H9 (cell line): ENCODE results near the gene PPFIBP2. TPM values are rescaled to one million over a fixed set of nuclear protein-coding genes. Genes with fewer than 3 reads are reported as not detected.

Source experiments
- DNase-seq: peaks from one replicate; pipeline ENCODE4 v3.0.0-alpha.2; 2017
- H2AFZ ChIP-seq: one replicate; pipeline ENCODE4 v1.6.1; 2013; ENCODE audit warnings: mild to moderate bottlenecking, low read length, control low read depth, moderate library complexity
- H2AK5ac ChIP-seq: 2 replicates; pipeline ENCODE4 v1.6.1; 2013; ENCODE audit warnings: low read length, control low read depth, mixed read lengths; ENCODE audit not compliant: insufficient read length
- H2BK120ac ChIP-seq: one replicate; pipeline ENCODE4 v1.6.1; 2013; ENCODE audit warnings: low read depth, mild to moderate bottlenecking, low read length, control low read depth, inconsistent platforms; ENCODE audit not compliant: poor library complexity, severe bottlenecking
- H2BK12ac ChIP-seq: 2 replicates; pipeline ENCODE4 v1.6.1; 2013; ENCODE audit warnings: low read length, control low read depth, mixed read lengths, low read depth; ENCODE audit not compliant: insufficient read length
- H2BK15ac ChIP-seq: 2 replicates; pipeline ENCODE4 v1.6.1; 2013; ENCODE audit warnings: low read depth, low read length, control low read depth
- H2BK20ac ChIP-seq: one replicate; pipeline ENCODE4 v1.6.1; 2013; ENCODE audit warnings: low read depth, mild to moderate bottlenecking, low read length, control low read depth, inconsistent platforms; ENCODE audit not compliant: poor library complexity, severe bottlenecking
- H2BK5ac ChIP-seq: 2 replicates; pipeline ENCODE4 v1.6.1; 2013; ENCODE audit warnings: low read length, control low read depth, mixed read lengths; ENCODE audit not compliant: insufficient read length
- H3K14ac ChIP-seq: 2 replicates; pipeline ENCODE4 v1.6.1; 2013; ENCODE audit warnings: low read length, control low read depth; ENCODE audit not compliant: insufficient read depth
- H3K18ac ChIP-seq: 2 replicates; pipeline ENCODE4 v1.6.1; 2013; ENCODE audit warnings: low read depth, mild to moderate bottlenecking, mixed read lengths, low read length, control low read depth; ENCODE audit not compliant: insufficient read length
- H3K23ac ChIP-seq: 2 replicates; pipeline ENCODE4 v1.6.1; 2013; ENCODE audit warnings: low read length, control low read depth, mixed read lengths, low read depth; ENCODE audit not compliant: insufficient read length
- H3K23me2 ChIP-seq: 2 replicates; pipeline ENCODE4 v1.6.1; 2013; ENCODE audit warnings: low read depth, mild to moderate bottlenecking, mixed read lengths, low read length, control low read depth; ENCODE audit not compliant: insufficient read length, poor library complexity, severe bottlenecking
- H3K27ac ChIP-seq: 2 replicates; pipeline ENCODE4 v1.5.1; 2013; ENCODE audit warnings: low read length, control low read depth, mixed read lengths, low read depth; ENCODE audit not compliant: insufficient read length
- H3K27me3 ChIP-seq: 2 replicates; pipeline ENCODE4 v1.6.1; 2013; ENCODE audit warnings: low read length, control low read depth, inconsistent platforms; ENCODE audit not compliant: insufficient read depth
- H3K4ac ChIP-seq: 2 replicates; pipeline ENCODE4 v1.6.1; 2013; ENCODE audit warnings: low read depth, mild to moderate bottlenecking, control low read depth, inconsistent platforms, low read length, moderate library complexity
- H3K4me1 ChIP-seq: 2 replicates; pipeline ENCODE4 v1.6.1; 2013; ENCODE audit warnings: low read length, control low read depth, inconsistent platforms; ENCODE audit not compliant: insufficient read depth
- H3K4me2 ChIP-seq: 2 replicates; pipeline ENCODE4 v1.6.1; 2013; ENCODE audit warnings: low read length, control low read depth, mixed read lengths; ENCODE audit not compliant: insufficient read length, insufficient read depth
- H3K56ac ChIP-seq: 2 replicates; pipeline ENCODE4 v1.6.1; 2013; ENCODE audit warnings: low read depth, mild to moderate bottlenecking, mixed read lengths, low read length, control low read depth; ENCODE audit not compliant: insufficient read length
- H3K79me1 ChIP-seq: 2 replicates; pipeline ENCODE4 v1.6.1; 2013; ENCODE audit warnings: low read depth, mild to moderate bottlenecking, moderate library complexity, low read length, control low read depth, inconsistent platforms; ENCODE audit not compliant: insufficient read depth, poor library complexity, severe bottlenecking
- H3K79me2 ChIP-seq: 2 replicates; pipeline ENCODE4 v1.6.1; 2013; ENCODE audit warnings: low read length, control low read depth, inconsistent platforms; ENCODE audit not compliant: insufficient read depth
- H3K9ac ChIP-seq: 2 replicates; pipeline ENCODE4 v1.6.1; 2013; ENCODE audit warnings: low read length, control low read depth, mixed read lengths; ENCODE audit not compliant: insufficient read length; ENCODE audit errors: extremely low read depth
- H3K9me3 ChIP-seq: one replicate; pipeline ENCODE4 v1.6.1; 2013; ENCODE audit warnings: low read depth, low read length, inconsistent platforms; ENCODE audit not compliant: control insufficient read depth
- H3T11ph ChIP-seq: one replicate; pipeline ENCODE4 v1.6.1; 2013; ENCODE audit warnings: mild to moderate bottlenecking, low read length, control low read depth, inconsistent platforms
- H4K20me1 ChIP-seq: one replicate; pipeline ENCODE4 v1.6.1; 2013; ENCODE audit not compliant: control insufficient read depth, insufficient read length, insufficient read depth
- H4K5ac ChIP-seq: 2 replicates; pipeline ENCODE4 v1.6.1; 2013; ENCODE audit warnings: low read depth, mild to moderate bottlenecking, mixed read lengths, low read length, control low read depth; ENCODE audit not compliant: insufficient read length
- H4K8ac ChIP-seq: replicated peaks from 2 replicates; pipeline ENCODE4 v1.6.1; 2013; ENCODE audit warnings: low read length, control low read depth, mixed read lengths, low read depth; ENCODE audit not compliant: insufficient read length
- H4K91ac ChIP-seq: 2 replicates; pipeline ENCODE4 v1.6.1; 2013; ENCODE audit warnings: low read depth, mild to moderate bottlenecking, moderate library complexity, mixed read lengths, low read length, control low read depth; ENCODE audit not compliant: insufficient read length
- H3K27ac Mint-ChIP-seq, 3 experiments: 2 replicates in 2 of 3; 3 replicates in 1 of 3; pipeline ENCODE4 v1.8.0; 2020 to 2021; ENCODE audit warnings: mixed read lengths in 3 of 3, mild to moderate bottlenecking in 1 of 3, moderate library complexity in 1 of 3
- H3K27me3 Mint-ChIP-seq: 2 replicates; pipeline ENCODE4 v1.8.0; 2021; ENCODE audit warnings: low read depth, mild to moderate bottlenecking, moderate library complexity, mixed read lengths
- H3K36me3 Mint-ChIP-seq, 3 experiments: 2 replicates in 2 of 3; 3 replicates in 1 of 3; pipeline ENCODE4 v1.8.0; 2020 to 2021; ENCODE audit warnings: low read depth in 3 of 3, mixed read lengths in 3 of 3; ENCODE audit not compliant: insufficient read depth in 1 of 3
- H3K4me1 Mint-ChIP-seq, 2 experiments: 2 replicates each; pipeline ENCODE4 v1.8.0; 2020; ENCODE audit warnings: mixed read lengths in 2 of 2
- H3K4me3 Mint-ChIP-seq, 2 experiments: 2 replicates in 1 of 2; 3 replicates in 1 of 2; pipeline ENCODE4 v1.8.0; 2020 to 2021; ENCODE audit warnings: mild to moderate bottlenecking in 2 of 2, mixed read lengths in 2 of 2, moderate library complexity in 1 of 2
- H3K9me3 Mint-ChIP-seq, 2 experiments: 2 replicates in 1 of 2; 3 replicates in 1 of 2; pipeline ENCODE4 v1.8.0; 2020; ENCODE audit warnings: mild to moderate bottlenecking in 2 of 2, mixed read lengths in 2 of 2, moderate library complexity in 1 of 2
- CTCF ChIP-seq: fragments of 200-600 bp; sonication (generic); conservative IDR thresholded peaks from 3 replicates; pipeline ENCODE4 v1.8.0; 2021; ENCODE audit warnings: antibody characterized with exemption, mild to moderate bottlenecking
- WGBS: extraction: QIAGEN DNeasy Blood & Tissue Kit; methylation state at CpG from one replicate; pipeline ENCODE4 v1.1.7; 2013; ENCODE audit warnings: missing lambda C conversion rate, low lambda C conversion rate, mixed read lengths; ENCODE audit not compliant: insufficient read length; ENCODE audit errors: extremely low coverage; 5-methylcytosine and 5-hydroxymethylcytosine counted together
- total RNA-seq: library from RNA; stranded (reverse); gene quantifications from 2 replicates; pipeline ENCODE4 v1.2.1, GENCODE V29; 2021

Gene PPFIBP2
- total RNA-seq, 1 experiment from 2014 or later = 8.3 TPM

- H4K91ac ChIP-seq = no peak overlapping the region
- no peaks in the 10 kb centered on the region for H3K9me3 Mint-ChIP-seq
- H3K56ac ChIP-seq = no peak overlapping the region
- no peak overlapping the region for H2BK20ac ChIP-seq
- H3K27me3 ChIP-seq = peaks cover 3% of the 10 kb centered on the region; the same call in 1 of the 2 replicates
- no peaks in the 10 kb centered on the region for H3K79me1 ChIP-seq
- no peak for DNase-seq
- no peak overlapping the region for H3K9ac ChIP-seq
- H2BK12ac ChIP-seq = no peak overlapping the region
- no peak overlapping the region for H2AFZ ChIP-seq
- H3K23me2 ChIP-seq = peaks cover 14% of the 10 kb centered on the region
- no peaks in the 10 kb centered on the region for H3K79me2 ChIP-seq
- no peak overlapping the region for H3K18ac ChIP-seq
- H3K9me3 ChIP-seq = no peaks in the 10 kb centered on the region
- no peak overlapping the region for H2BK120ac ChIP-seq
- peaks cover 39% of the 10 kb centered on the region for H3K27me3 Mint-ChIP-seq
- H3K23ac ChIP-seq = no peak overlapping the region
- no CpG with 5 or more reads among the region's 31 CpGs for WGBS
- peak overlapping the region; percentile 78 to 87 for H3K4me3 Mint-ChIP-seq
- no peak overlapping the region for H2BK5ac ChIP-seq
- H3K4ac ChIP-seq = no peak overlapping the region
- TF ChIP-seq CTCF = 0 out of 3 replicates have a peak, but pooled peaks have one; percentile 10
- H2AK5ac ChIP-seq = no peak overlapping the region
- no peak overlapping the region for H4K8ac ChIP-seq
- H3K27ac Mint-ChIP-seq = no peak overlapping the region
- H3K27ac ChIP-seq = no peak overlapping the region
- H3K4me1 ChIP-seq = no peaks in the 10 kb centered on the region
- peaks cover 0 to 3% (median 0%) of the 10 kb centered on the region in 3 experiments; a peak in 1 of 7 replicates for H3K36me3 Mint-ChIP-seq
- no peak overlapping the region for H3T11ph ChIP-seq
- H2BK15ac ChIP-seq = no peak overlapping the region
- H3K14ac ChIP-seq = no peak overlapping the region
- peak overlapping the region; percentile 71 for H3K4me2 ChIP-seq
- H4K20me1 ChIP-seq = no peaks in the 10 kb centered on the region
- peaks cover 26 to 29% of the 10 kb centered on the region in 2 experiments for H3K4me1 Mint-ChIP-seq
- no peak overlapping the region for H4K5ac ChIP-seq
Observed at GRCh38 chr11:7514099-7514591, 346 bp downstream of the PPFIBP2 start.
